ENCODE data around the gene SDSL.
A peak's percentile ranks its signal among the peaks of the same experiment; 100 is the strongest.

SDSL gene

GRCh38 chr12:113449299-113449698 is 27.1 kb downstream of the SDSL start:
- DNase-seq (ENCODE audit: low spot score): no peak

DNA sequence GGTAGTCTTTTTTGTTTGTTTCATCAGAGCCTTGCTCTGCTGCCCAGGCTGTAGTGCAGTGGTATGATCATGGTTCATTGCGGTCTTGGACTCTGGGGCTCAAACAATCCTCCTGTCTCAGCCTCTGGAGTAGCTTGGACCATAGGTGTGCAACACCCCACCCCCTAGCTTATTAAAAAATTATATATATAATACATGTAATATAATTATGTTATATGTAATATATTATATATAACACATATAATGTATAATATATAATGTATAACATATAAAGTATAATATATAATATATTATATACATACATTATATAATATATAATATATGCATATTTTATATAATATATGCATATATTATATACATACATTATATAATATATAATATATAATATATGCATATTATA is 27.7 kb downstream of the SDSL start:
- no peak for DNase-seq (ENCODE audit: low spot score)

- no peak for DNase-seq (ENCODE audit: low spot score)
Measured at GRCh38 chr12:113452458-113452857, 30.3 kb downstream of the SDSL start.

GRCh38 chr12:113453330-113453729 is 31.1 kb downstream of the SDSL start:
- DNase-seq (ENCODE audit: low spot score): no peak

DNA sequence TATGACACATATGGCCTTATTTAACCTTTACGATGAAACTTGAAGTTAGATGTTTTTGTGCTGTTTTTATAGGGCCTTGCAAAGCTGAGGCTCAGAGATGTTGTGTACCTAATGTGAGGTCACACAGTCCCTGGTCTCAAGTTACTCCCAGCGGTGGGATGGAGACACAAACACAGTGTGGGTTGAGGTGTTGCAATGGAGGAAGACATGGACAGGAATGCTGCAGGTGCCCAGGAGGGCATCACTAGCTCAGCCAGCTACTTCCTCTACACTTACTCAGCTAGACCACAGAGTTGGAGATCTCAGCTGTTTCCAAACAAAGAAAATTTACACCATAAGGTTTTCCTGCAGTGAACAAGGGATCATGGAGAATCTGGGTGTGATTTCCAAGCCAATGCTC is 34.0 kb downstream of the SDSL start:
- no peak for DNase-seq (ENCODE audit: low spot score)

GRCh38 chr12:113456761-113457160 is 34.6 kb downstream of the SDSL start:
- DNase-seq (ENCODE audit: low spot score): no peak

GRCh38 chr12:113457185-113457584 is 35.0 kb downstream of the SDSL start:
- DNase-seq (ENCODE audit: low spot score): no peak

GRCh38 chr12:113457710-113458109 is 35.5 kb downstream of the SDSL start:
- no peak for DNase-seq (ENCODE audit: low spot score)

DNA sequence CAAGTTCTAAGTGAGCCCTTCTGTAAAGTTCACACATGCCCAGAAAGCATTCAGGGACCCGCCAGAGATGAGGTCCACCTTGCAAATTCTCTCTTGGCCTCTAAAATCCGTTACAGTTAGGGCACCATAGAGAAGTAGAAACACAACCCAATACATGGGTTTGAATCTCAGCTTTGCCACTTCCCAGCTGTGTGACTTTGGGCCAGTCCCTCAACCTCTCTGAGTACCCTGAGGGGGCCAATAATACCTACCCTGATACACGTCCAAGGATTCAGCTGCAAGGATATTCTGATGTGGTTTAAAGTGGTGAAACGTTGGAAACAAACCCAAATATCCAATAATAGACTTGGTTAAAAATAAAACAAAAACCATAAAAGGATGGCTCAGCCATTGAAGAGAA is 37.8 kb downstream of the SDSL start:
- no peak for DNase-seq (ENCODE audit: low spot score)

GRCh38 chr12:113461666-113462065 is 39.5 kb downstream of the SDSL start:
- peak; percentile 68 for DNase-seq (ENCODE audit: low spot score)

- peak; percentile 75 for DNase-seq (ENCODE audit: low spot score)
Measured at GRCh38 chr12:113462117-113462774, 40.1 kb downstream of the SDSL start.

- no peak for DNase-seq (ENCODE audit: low spot score)
Measured at GRCh38 chr12:113462998-113463745, 41.0 kb downstream of the SDSL start.

GRCh38 chr12:113463746-113464451 is 41.7 kb downstream of the SDSL start:
- DNase-seq (ENCODE audit: low spot score): no peak

DNA sequence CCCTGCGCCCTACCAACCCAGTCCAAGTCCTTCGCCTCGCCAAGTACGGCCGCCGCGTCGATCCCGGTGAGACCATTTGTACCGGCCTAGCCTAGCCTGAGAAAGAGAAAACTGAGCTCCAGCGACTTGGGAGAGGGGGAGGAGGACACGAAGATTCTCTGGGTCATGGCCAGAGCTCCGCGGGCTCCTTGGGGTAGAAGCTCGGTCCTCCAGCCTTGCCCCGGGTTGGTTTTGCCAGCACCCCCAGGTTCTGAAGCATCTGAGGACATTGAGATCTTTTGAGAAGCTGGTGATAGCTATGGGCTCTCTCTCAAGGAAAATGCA is 42.2 kb downstream of the SDSL start:
- no peak for DNase-seq (ENCODE audit: low spot score)

GRCh38 chr12:113464852-113465719 is 42.9 kb downstream of the SDSL start:
- no peak for DNase-seq (ENCODE audit: low spot score)

DNA sequence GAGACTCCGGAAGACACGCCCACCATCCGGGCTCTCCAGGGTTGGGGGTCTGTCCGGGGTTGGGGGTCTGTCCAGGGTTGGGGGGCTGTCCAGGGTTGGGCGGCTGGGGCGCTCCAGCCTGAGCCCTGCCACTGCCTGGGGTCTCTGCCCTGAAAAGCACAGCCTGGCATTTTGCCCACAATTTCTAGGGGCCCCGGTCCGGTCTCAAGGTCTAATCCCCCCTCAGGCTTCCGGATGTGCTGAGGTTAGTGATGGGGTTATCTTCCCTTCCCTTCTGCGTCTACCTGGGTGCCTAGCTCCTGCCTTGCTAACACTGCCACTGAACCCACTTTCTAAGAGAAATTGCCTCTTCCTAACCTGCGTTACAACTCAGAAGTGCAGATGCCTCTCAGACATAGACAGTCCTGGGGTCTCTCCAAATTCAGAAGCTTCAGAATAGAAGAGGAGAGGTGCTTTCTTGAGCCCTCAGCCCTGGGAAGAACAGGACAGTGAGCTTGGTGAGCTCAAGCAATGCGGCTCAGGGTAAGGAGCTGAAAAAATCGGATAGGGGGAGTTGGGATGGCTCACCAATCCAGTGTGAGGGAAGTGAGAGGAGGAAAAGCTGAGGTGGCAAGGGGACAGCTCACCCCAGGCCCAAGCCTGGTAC is 43.8 kb downstream of the SDSL start:
- DNase-seq (ENCODE audit: low spot score): peak; percentile 28

GRCh38 chr12:113466454-113467141 is 44.4 kb downstream of the SDSL start:
- DNase-seq (ENCODE audit: low spot score): no peak

- DNase-seq (ENCODE audit: low spot score): no peak
Measured at GRCh38 chr12:113467142-113467501, 44.9 kb downstream of the SDSL start.

DNA sequence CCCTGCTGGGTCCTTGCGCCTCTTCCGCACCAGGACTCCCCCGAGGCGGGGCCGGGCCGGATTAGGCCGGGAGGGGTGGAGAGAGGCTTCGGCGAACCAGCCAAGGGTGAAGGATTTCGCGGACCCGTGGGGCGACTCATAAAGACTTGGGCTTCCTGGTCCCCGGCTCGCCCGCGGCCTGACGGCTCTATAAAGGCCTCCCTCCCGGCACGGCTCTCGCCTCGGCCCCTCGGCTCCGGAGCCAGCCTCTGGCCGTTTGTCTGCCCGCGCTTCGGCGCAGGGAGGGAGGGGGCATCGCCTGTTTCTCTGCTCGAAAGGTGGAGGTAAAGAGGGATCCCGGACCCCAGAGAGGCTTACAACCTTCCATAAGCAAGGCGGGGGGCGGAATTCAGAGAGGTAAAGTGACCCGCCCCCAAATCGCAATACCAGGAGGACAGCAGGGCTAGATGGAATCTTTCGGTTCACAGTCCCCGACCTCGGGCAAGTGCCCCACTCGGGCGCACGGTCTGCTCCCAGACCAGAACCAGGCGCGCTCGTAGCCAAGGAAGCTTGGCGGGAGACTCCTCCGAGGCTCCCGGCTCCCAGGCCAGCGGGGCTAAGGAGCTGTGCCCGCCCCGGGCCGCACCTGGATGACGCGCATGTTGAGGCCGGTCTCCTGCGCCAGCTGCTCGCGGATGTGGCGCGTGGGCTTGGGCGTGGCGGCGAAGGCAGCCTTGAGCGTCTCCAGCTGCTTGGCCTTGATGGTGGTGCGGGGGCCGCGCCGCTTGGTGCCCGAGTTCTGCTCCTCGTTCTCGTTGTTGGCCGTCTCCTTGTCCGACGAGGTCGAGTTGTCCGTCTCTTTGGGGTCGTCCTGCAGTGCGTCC is 45.6 kb downstream of the SDSL start:
- no peak for DNase-seq (ENCODE audit: low spot score)

All from NAMALWA (cell line).